SIG-M5 treated with dmso at 0.1 percent for 504 hours (cell line): ENCODE data around the gene FAM234B.
"Not testable (repeated sequence)": the region's sequence is repeated elsewhere in the genome, so short reads cannot be mapped to it uniquely, and the experiment has no call there.

Experiments
- DNase-seq: peaks from one replicate; lab custom pipeline; 2025; ENCODE audit not compliant: unreplicated experiment; lab: John Stamatoyannopoulos, UW

Gene FAM234B

DNA sequence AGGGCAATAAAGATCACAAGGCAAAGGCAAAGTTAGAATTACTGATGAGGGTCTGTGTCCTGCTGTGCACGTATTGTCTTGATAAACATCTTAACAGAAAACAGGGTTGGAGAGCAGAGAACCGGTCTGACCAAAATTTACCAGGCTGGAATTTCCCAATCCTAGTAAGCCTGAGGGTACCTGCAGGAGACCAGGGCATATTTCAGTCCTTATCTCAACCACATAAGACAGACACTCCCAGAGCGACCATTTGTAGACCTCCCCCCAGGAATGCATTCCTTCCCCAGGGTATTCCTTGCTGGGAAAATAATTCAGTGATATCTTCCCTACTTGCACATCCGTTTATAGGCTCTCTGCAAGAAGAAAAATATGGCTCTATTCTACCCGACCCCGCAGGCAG lies 9.4 kb downstream of the FAM234B start:
- DNase-seq: not testable (repeated sequence)

DNA sequence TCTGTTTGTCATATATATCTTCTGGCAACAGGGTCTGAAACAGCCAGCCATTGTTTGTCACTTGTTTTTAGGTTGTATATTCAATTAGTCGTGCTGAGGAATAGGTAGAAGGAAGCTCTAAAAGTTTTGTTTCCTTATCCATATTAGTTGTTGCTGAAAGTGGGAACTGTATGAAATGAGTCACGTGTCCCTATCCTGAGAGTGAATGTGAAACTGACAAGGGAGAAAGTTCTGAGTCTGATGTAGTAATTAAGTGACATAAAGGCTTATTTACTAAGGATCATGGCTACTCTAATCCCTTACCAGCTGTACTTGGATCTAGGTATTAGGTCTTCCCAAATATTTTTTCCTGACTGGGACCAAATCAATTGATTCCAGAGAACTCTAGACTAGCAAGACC lies 16.4 kb downstream of the FAM234B start:
- no peak for DNase-seq

DNA sequence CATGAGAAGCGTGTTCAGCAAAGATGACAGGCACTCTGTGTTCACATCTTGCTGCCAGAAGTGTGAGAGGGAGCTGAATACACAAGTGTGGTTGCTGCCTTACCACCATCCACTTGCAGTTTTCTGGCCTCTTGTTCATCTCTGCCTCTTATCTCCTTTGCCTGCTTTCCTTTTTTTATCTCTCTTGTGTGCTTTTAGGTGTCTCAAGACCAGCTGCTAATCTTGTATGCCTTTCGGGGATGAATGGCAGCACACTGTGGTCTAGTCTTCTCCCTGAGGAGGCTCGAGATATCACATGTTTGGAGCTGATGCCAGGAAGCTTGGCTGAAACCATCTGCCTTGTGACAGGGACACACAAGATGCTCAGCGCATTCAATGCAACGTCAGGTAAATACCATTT lies 17.2 kb downstream of the FAM234B start:
- no peak for DNase-seq

DNA sequence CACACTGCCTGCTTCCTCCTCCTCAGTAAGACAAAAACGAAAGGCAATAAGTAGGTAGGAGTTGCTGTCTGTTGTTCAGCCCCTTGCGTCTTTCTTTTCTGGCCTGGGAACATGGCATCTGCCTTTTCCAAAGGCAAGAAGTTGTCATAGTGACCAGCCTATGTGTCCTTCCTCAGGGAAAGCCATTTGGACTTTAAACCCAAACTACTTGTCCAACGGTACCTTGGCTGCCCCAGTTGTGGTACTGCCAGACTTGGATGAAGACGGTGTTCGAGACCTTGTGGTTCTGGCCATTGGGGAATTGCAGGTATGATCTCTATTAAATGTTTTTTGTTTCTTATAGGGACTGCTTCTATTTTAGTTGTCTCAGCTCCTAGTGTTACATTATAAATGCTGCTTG lies 18.5 kb downstream of the FAM234B start:
- DNase-seq: no peak

DNA sequence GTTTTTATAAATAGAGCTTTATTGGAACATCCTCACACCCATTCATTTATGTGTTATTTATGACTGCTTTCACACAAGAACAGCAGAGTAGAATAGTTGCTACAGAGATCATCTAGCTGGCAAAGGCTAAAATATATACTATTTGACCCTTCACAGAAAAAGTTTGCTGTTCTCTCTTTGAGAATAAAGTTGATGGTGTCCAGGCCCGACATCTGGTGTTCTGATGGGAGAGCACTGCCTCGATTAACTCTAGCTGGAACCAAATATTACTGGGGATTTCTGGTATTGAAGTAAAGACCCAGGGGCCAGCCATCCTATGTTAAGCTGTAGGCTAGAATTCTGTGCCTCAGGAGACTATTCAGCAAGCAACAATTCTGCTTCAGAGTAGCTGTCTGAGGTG lies 21.8 kb downstream of the FAM234B start:
- DNase-seq: no peak

GRCh38 chr12:13066459-13066858 lies 22.3 kb downstream of the FAM234B start:
- no peak for DNase-seq

DNA sequence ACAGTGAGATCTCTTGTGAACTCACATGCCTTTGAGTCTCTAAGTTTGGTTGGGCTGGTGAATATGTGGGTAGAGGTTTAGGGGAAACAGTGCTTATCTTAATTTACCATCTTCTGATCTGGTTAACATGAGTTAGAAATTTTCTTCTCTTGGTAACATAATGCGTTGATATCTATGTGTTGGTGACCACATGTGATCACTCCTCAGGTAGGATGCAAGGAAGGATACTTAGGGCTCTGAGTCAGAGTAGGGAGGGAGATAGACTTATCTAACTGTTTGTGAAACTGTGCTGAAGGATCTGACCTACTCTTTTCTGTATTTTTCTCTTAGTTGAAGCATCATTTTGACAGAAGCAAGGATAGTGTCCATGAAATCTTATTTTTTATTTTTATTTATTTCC lies 23.1 kb downstream of the FAM234B start:
- DNase-seq: no peak

DNA sequence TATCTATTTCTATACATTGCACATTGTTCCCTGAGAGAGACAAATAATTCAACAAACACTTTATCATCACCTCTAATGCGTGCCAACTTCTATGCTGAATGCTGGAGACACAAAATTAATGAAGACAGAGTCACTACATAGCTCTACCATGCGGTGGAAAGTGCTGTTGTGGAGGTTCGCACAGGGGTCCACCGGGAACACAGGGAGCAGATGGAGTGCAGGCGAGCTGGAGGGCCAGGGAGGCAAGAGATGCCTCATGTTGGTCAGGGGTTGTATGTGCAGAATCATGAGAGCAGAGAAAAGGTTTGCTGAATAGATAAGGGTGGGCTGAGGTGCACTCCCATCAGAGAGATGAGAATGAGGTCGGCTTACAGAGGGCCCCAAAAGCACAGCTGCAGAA lies 25.2 kb downstream of the FAM234B start:
- DNase-seq: no peak

DNA sequence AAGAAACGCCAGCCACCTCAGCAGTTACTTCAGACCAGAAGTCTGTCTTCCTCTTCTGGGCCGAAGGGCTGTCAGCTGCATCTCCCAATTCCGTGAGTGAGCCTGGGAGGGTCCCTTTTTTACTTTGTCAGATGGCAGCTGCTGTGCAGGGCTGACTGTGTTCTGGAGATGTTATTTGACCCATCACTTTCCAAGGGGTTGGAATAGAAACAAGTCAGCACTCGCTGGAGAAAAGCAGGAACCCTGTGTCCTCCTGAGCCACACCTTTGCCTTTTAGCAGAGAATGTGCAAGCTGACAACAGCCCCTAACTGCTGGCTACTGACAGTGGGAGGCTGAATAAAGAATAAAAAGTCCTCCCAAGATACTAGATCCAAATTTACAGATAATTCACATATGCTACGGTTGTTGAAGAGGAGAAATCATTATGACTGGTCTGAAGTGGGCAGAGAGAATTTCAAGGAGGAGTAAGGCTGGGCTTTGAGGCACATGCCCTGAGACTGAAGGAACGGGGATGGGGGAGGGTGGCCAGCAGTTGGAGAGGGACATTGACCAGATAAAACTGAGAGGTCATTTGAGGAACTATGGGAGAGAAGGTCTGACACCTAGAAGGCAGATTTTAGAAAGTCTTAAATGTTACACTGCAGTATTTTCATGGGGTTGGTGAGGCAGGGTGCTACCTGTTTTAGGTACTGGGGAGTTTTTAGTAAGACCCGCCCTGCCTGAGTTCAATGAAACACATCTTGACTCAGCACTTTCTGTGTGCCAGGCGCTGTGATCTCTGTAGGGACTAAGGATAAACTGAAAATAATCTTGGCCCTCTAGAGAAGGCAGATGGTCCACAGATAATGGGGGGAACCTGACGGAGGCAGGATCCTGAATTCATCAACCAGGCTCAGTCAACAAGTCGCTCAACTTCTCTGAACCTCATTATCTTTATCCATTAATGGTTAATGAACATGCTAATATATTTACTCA lies 27.4 kb downstream of the FAM234B start:
- no peak for DNase-seq

- no peak for DNase-seq
Observed at GRCh38 chr12:13073173-13073572, 29.0 kb downstream of the FAM234B start.

DNA sequence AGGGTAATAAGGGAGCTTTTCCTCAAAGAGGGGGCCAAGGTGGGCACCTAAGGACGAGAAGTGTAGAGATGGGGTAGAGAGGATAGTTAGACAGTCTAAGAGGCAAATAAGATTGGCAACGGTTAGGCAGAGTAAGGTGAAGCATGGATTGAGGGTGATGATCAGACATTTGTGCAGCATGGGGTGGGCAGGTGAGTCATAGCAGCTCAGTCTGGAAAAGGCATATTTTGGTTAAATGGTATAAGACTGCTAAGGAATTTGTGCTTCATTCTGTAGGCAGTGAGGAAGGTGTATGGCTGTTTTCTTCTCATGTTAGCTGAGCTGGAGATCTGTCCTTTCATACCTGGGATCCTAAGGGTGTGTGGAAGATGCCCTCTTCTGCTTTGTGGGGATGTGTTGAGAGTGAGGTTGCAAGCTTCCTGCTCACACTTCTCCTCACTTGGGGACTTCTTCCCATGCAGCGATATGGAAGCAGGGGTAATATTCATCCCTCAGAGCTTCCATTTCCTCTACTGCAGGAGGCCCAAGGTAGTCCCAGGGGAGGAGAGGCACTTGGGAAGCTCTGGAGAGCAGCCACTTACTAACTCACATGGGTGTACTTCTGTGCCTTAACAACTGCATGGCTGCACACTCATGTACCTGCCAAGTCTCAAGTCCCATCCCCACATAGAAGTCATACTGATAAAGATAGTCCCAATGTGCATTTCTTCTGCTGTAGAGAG lies 30.4 kb downstream of the FAM234B start:
- DNase-seq: no peak

DNA sequence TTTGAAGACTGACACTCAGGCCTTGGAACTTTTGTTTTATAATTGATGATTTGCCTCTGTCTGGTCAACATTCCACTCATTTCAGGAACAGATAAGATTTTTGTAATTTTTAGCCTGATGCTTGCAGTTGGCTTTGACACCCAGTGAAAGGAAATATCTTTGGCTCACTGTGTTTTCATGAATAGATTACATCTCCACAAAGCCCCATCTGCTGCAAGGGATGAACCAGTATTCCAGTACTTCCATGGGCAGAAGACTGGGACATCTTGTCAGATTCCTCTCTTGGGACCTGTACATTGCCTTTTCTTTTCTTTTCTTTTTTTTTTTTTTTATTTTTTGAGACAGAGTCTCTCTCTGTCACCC lies 30.9 kb downstream of the FAM234B start:
- no peak for DNase-seq

- no peak for DNase-seq
Observed at GRCh38 chr12:13075786-13076570, 31.8 kb downstream of the FAM234B start.

GRCh38 chr12:13079440-13079906 lies 35.3 kb downstream of the FAM234B start:
- no peak for DNase-seq

- DNase-seq: no peak
Observed at GRCh38 chr12:13080266-13080665, 36.1 kb downstream of the FAM234B start.

DNA sequence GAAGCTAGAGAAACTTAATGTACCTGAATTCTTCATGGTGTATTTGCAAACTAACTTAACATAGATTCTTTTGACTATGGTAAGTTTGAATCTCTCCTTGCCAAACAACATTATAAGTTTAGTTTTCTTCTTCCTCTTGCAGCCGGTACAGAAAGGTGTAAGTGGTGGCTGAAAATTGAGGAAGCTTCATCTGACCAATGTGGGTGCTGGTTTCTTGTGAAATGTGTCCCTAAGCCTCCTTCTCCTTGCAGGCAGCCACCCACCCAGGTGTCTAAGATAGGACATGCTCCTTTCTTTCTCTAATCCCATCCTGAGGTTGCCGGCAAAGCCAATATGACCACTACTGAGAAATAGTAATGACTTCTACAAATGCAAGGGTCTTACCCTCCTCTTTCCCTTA lies 38.7 kb downstream of the FAM234B start:
- peak; percentile 22 for DNase-seq

- DNase-seq: not testable (repeated sequence)
Observed at GRCh38 chr12:13083638-13084037, 39.5 kb downstream of the FAM234B start.

DNA sequence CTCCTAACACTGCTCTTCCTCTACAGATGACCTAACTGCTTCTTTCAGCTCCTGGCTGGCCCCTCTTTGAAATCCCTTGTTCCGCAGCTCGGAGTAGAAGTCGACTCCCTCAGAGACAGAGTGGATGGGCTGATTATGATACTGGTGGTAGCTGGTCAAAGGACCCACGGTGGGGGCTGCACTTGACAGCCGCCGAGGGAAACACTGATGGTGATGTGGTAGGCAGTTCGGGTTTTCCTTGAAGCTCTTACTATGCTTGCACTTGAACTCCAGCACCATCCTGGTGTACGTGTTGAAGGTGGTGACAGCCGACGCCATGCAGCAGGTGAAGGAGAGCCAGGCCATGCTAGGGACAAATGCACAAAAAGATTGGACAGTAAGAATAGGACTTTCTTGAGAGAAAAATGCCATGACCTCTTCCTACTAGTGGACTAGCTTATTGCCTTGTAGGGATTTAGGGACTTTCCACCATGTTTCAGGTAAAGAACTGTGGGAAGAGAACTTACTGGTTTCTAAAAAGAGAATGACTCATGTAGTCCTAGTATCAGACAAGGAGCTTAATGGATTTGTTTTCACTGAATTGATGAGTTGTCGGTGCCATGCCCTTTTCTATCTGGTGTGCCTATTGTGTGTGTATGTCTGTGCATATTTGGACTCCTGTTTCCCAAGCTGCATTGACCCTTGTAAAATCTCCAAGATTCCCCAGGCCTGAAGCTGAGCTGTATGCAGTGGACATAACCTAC lies 40.9 kb downstream of the FAM234B start:
- DNase-seq: no peak

- DNase-seq: no peak
Observed at GRCh38 chr12:13085968-13086686, 41.9 kb downstream of the FAM234B start.

DNA sequence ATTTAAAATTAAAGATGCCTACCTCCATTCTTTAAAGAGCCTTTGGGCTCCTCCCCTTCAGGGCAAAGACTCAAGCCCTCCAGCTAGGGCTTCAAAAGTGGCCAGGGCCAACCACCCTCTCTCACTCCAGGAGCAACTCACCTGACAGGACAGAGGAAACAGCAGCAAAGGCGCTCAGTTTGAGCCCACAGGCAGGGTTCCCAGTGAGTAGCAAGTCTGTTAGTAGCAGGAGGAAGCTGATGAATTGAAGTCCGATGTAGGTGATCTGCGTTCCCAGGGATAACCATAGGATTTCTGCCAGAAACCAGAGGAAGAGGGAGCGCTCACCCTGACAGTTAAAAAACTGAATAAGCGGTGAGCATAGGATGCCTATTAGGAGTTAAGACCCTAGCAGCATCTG lies 43.6 kb downstream of the FAM234B start:
- DNase-seq: no peak
